ENCODE data around the gene CFAP44.
"Not testable (repeated sequence)": the region's sequence is repeated elsewhere in the genome, so short reads cannot be mapped to it uniquely, and the experiment has no call there.

The CFAP44 gene

GRCh38 chr3:113441051-113441770, at the start of gene CFAP44:
TSS of gene CFAP44 (minus strand) at chr3:113441493. CDS start at chr3:113433664, 7,829 bp downstream.
- TF ChIP-seq, protein P1, sequence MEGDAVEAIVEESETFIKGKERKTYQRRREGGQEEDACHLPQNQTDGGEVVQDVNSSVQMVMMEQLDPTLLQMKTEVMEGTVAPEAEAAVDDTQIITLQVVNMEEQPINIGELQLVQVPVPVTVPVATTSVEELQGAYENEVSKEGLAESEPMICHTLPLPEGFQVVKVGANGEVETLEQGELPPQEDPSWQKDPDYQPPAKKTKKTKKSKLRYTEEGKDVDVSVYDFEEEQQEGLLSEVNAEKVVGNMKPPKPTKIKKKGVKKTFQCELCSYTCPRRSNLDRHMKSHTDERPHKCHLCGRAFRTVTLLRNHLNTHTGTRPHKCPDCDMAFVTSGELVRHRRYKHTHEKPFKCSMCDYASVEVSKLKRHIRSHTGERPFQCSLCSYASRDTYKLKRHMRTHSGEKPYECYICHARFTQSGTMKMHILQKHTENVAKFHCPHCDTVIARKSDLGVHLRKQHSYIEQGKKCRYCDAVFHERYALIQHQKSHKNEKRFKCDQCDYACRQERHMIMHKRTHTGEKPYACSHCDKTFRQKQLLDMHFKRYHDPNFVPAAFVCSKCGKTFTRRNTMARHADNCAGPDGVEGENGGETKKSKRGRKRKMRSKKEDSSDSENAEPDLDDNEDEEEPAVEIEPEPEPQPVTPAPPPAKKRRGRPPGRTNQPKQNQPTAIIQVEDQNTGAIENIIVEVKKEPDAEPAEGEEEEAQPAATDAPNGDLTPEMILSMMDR (IDR thresholded peaks at IDR 0.05; ENCODE audit: low read depth, low read length, missing control alignments) = no peak
- no peak within 1 kb of the TSS for H3K4me3 ChIP-seq (ENCODE audit: low read depth, low read length)
- DNase-seq (ENCODE audit: low read depth) = no peak

DNA sequence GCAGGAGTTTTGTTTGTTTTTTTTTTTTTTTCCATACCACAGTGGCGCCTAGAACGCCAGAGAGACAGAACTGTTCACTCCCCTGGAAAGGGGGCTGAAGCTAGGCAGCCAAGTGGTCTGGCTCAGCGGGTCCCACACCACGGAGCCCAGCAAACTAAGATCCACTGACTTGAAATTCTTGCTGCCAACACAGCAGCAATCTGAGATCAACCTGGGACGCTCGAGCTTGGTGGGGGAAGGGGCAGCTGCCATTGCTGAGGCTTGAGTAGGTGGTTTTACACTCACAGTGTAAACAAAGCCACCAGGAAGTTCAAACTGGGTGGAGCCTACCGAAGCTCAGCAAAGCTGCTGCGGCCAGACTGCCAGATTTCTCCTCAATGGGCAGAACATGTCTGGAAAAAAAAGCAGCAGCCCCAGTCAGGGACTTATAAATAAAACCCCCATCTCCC, 43.9 kb upstream of the CFAP44 start:
- TF ChIP-seq, protein P1 (IDR thresholded peaks at IDR 0.05; ENCODE audit: low read depth, low read length, missing control alignments) = no peak
- no peak for DNase-seq (ENCODE audit: low read depth)

DNA sequence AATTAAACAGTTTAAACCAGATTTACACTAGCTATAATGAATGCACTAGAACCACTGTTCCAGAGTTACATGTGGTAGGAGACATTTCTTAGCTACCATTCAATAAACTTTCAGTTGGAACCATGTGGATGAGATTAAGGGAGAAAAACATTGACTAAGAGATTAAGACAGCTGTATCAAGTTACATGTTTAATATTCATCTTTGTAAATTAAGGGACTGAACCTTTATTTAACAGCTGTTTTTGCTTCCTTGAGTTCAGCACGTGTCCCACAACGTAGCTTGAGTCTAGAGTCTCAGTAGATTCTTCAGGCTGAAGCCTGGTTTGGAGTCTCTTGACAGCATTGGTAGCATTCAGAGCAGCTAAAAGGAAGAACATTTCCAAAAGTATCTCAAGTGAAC, 27.2 kb upstream of the CFAP44 start:
- TF ChIP-seq, protein P1 (IDR thresholded peaks at IDR 0.05; ENCODE audit: low read depth, low read length, missing control alignments) = no peak
- DNase-seq (ENCODE audit: low read depth) = no peak
- no peak overlapping the region for H3K4me3 ChIP-seq (ENCODE audit: low read depth, low read length)

More for the DNA sequence above, 43.9 kb upstream of the CFAP44 start:
- no peak overlapping the region for H3K4me3 ChIP-seq (ENCODE audit: low read depth, low read length)

DNA sequence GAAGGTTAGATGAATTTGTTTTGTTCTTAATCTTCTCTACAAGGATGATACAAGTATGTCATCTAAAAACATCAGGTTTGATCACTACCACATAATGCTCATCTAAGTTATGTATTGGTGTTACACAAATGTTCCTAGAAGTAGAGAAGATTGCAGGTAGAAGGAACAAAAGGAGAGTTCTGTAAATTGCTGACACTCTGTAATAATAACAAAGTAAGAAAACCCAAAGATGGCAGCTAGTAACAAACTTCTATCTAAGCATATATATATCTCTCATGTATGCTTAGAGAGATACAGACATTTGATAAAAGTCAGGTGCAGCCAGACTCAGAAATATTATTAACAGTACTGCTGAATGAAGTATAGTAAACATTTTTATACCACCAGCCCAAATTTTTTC, 20.2 kb upstream of the CFAP44 start:
- TF ChIP-seq, protein P1 (IDR thresholded peaks at IDR 0.05; ENCODE audit: low read depth, low read length, missing control alignments) = no peak
- no peak overlapping the region for H3K4me3 ChIP-seq (ENCODE audit: low read depth, low read length)
- no peak for DNase-seq (ENCODE audit: low read depth)

DNA sequence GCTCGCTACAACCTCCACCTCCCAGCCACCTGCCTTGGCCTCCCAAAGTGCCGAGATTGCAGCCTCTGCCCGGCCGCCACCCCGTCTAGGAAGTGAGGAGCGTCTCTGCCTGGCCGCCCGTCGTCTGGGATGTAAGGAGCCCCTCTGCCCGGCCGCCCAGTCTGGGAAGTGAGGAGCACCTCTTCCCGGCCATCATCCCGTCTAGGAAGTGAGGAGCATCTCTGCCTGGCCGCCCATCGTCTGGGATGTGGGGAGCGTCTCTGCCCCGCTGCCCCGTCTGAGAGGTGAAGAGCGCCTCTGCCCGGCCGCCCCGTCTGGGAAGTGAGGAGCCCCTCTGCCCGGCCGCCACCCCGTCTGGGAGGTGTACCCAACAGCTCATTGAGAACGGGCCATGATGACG, 17.3 kb upstream of the CFAP44 start:
- not testable (repeated sequence) for DNase-seq (ENCODE audit: low read depth); H3K4me3 ChIP-seq (ENCODE audit: low read depth, low read length)

- TF ChIP-seq, protein P1 (IDR thresholded peaks at IDR 0.05; ENCODE audit: low read depth, low read length, missing control alignments) = no peak
These were observed 14.2 kb upstream of the CFAP44 start for GRCh38 chr3:113455446-113455845.

DNA sequence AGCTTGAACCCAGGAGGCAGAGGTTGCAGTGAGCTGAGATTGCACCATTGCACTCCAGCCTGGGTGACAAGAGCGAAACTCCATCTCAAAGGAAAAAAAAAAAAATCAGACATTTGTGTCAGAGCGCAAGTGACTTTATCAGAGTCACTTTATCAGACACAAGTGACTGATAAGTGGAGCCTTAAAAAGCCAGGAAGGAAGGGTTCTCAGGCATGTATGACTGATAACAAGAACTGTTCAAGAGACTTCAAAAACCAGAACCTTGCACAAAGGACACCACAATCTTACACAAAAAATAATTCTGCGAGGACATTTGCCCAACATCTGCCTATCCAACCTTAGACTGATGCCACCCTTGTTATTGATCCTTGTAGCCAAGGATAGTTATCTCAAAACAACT, 13.3 kb upstream of the CFAP44 start:
- DNase-seq (ENCODE audit: low read depth) = no peak
- no peak overlapping the region for H3K4me3 ChIP-seq (ENCODE audit: low read depth, low read length)
- TF ChIP-seq, protein P1 (IDR thresholded peaks at IDR 0.05; ENCODE audit: low read depth, low read length, missing control alignments) = no peak

More at GRCh38 chr3:113455446-113455845, 14.2 kb upstream of the CFAP44 start:
- H3K4me3 ChIP-seq (ENCODE audit: low read depth, low read length) = no peak overlapping the region
- DNase-seq (ENCODE audit: low read depth) = no peak

Data from GM12864 (cell line).